ENCODE measurements around the gene SLC5A11.

The SLC5A11 gene

DNA sequence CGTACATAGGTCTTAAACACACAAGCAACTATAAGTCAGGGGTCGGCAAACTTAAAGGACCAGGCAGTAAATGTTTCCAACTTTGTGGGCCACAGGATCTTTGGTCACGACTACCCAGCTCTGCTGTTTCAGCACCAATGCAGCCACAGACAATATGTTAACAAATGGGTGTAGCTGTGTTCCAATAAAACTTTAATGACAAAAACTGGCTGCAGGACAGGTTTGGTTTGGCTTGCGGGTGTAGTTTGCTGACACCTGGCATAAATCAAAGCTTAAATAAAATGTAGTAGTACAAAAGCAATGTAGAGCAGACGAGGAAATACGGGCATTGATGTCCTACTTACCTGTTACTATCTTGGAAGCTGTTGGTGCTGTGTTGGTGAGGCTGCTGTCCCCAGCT is 84.7 kb downstream of the SLC5A11 start:
- no peak for DNase-seq
- peaks cover 0 to 7% of the 10 kb centered on the region in 2 experiments for H3K4me1 ChIP-seq (ENCODE audit: control insufficient read depth in 1 of 2, insufficient read depth in 2 of 2, low read length in 2 of 2)
- no peak overlapping the region for H3K18ac ChIP-seq (ENCODE audit: low read length)
- H3K27ac ChIP-seq (ENCODE audit: low read depth, low read length): no peak overlapping the region
- no peak overlapping the region for H4K91ac ChIP-seq (ENCODE audit: low read depth, low read length)
- H4K8ac ChIP-seq (ENCODE audit: low read depth, low read length): no peak overlapping the region
- no peak overlapping the region for H3K4me3 ChIP-seq (ENCODE audit: low read depth, low read length)
- H3K27me3 ChIP-seq (ENCODE audit: insufficient read depth, low read length): no peaks in the 10 kb centered on the region
- H3K36me3 ChIP-seq (ENCODE audit: control insufficient read depth in 1 of 2, insufficient read depth in 2 of 2, low read length in 2 of 2): peaks cover 25 to 36% of the 10 kb centered on the region in 2 experiments
- WGBS (ENCODE audit: extremely low coverage, insufficient coverage, insufficient read length): no CpG with 5 or more reads among the region's 6 CpGs
- no peak overlapping the region for H3K23ac ChIP-seq (ENCODE audit: low read length)
- H3K79me1 ChIP-seq (ENCODE audit: low read length): no peaks in the 10 kb centered on the region
- H3K9me3 ChIP-seq (ENCODE audit: insufficient read depth, low read depth, low read length): no peaks in the 10 kb centered on the region
- no peak overlapping the region for H2BK5ac ChIP-seq (ENCODE audit: low read depth, low read length, poor library complexity)
- H4K12ac ChIP-seq (ENCODE audit: low read depth, low read length): no peak overlapping the region
- H2BK12ac ChIP-seq (ENCODE audit: low read length): no peak overlapping the region
- H3K4ac ChIP-seq (ENCODE audit: low read depth, low read length): no peak overlapping the region
- no peak overlapping the region for H2BK120ac ChIP-seq (ENCODE audit: insufficient read depth, low read length, poor library complexity)
- no peak overlapping the region for H3K9ac ChIP-seq (ENCODE audit: low read length)
- H3K14ac ChIP-seq (ENCODE audit: low read length): no peak overlapping the region
- no peaks in the 10 kb centered on the region for H3K79me2 ChIP-seq (ENCODE audit: control insufficient read depth, insufficient read depth, low read length, poor library complexity)
- no peak overlapping the region for H2AFZ ChIP-seq (ENCODE audit: insufficient read depth, low read length, poor library complexity)
- no peak overlapping the region for H3K4me2 ChIP-seq (ENCODE audit: low read length)
- H2AK5ac ChIP-seq (ENCODE audit: low read length): no peak overlapping the region

- no CpG with 5 or more reads among the region's 12 CpGs for WGBS (ENCODE audit: extremely low coverage, insufficient coverage, insufficient read length)
- Histone ChIP-seq H3K14ac (ENCODE audit: low read length) (no peak overlapping the region), H3K79me2 (ENCODE audit: control insufficient read depth, insufficient read depth, low read length, poor library complexity) (no peaks in the 10 kb centered on the region)
Observed at GRCh38 chr16:24931091-24931490, 85.3 kb downstream of the SLC5A11 start.

GRCh38 chr16:24935336-24935735 is 89.6 kb downstream of the SLC5A11 start:
- Histone ChIP-seq H2BK120ac (ENCODE audit: insufficient read depth, low read length, poor library complexity) (no peak overlapping the region), H3K79me2 (ENCODE audit: control insufficient read depth, insufficient read depth, low read length, poor library complexity) (no peaks in the 10 kb centered on the region), H2AK5ac (ENCODE audit: low read length) (no peak overlapping the region), H4K91ac (ENCODE audit: low read depth, low read length) (no peak overlapping the region), H3K14ac (ENCODE audit: low read length) (no peak overlapping the region), H4K8ac (ENCODE audit: low read depth, low read length) (no peak overlapping the region), H3K27ac (ENCODE audit: low read depth, low read length) (no peak overlapping the region), H3K36me3 (ENCODE audit: control insufficient read depth in 1 of 2, insufficient read depth in 2 of 2, low read length in 2 of 2) (peaks cover 30 to 50% of the 10 kb centered on the region in 2 experiments), H3K4me1 (ENCODE audit: control insufficient read depth in 1 of 2, insufficient read depth in 2 of 2, low read length in 2 of 2) (peaks cover 0 to 16% of the 10 kb centered on the region in 2 experiments), H4K12ac (ENCODE audit: low read depth, low read length) (no peak overlapping the region), H3K79me1 (ENCODE audit: low read length) (no peaks in the 10 kb centered on the region), H2BK12ac (ENCODE audit: low read length) (no peak overlapping the region), H3K23ac (ENCODE audit: low read length) (no peak overlapping the region), H2BK5ac (ENCODE audit: low read depth, low read length, poor library complexity) (no peak overlapping the region), H3K9me3 (ENCODE audit: insufficient read depth, low read depth, low read length) (no peaks in the 10 kb centered on the region), H2AFZ (ENCODE audit: insufficient read depth, low read length, poor library complexity) (no peak overlapping the region), H3K4me3 (ENCODE audit: low read depth, low read length) (no peak overlapping the region), H3K9ac (ENCODE audit: low read length) (no peak overlapping the region), H3K4ac (ENCODE audit: low read depth, low read length) (no peak overlapping the region), H3K27me3 (ENCODE audit: insufficient read depth, low read length) (no peaks in the 10 kb centered on the region), H3K18ac (ENCODE audit: low read length) (no peak overlapping the region), H3K4me2 (ENCODE audit: low read length) (no peak overlapping the region)
- peak; percentile 93 to 98 for DNase-seq
- no CpG with 5 or more reads among the region's 6 CpGs for WGBS (ENCODE audit: extremely low coverage, insufficient coverage, insufficient read length)

More at GRCh38 chr16:24931091-24931490, 85.3 kb downstream of the SLC5A11 start:
- no peak overlapping the region for H3K4me3 ChIP-seq (ENCODE audit: low read depth, low read length)
- H3K27ac ChIP-seq (ENCODE audit: low read depth, low read length): no peak overlapping the region
- no peaks in the 10 kb centered on the region for H3K9me3 ChIP-seq (ENCODE audit: insufficient read depth, low read depth, low read length)
- no peak overlapping the region for H2AK5ac ChIP-seq (ENCODE audit: low read length)
- no peak overlapping the region for H2AFZ ChIP-seq (ENCODE audit: insufficient read depth, low read length, poor library complexity)
- H3K9ac ChIP-seq (ENCODE audit: low read length): no peak overlapping the region
- no peak overlapping the region for H2BK120ac ChIP-seq (ENCODE audit: insufficient read depth, low read length, poor library complexity)
- H3K79me1 ChIP-seq (ENCODE audit: low read length): no peaks in the 10 kb centered on the region
- H3K18ac ChIP-seq (ENCODE audit: low read length): no peak overlapping the region
- no peak overlapping the region for H4K12ac ChIP-seq (ENCODE audit: low read depth, low read length)
- DNase-seq: no peak
- H3K27me3 ChIP-seq (ENCODE audit: insufficient read depth, low read length): no peaks in the 10 kb centered on the region
- no peak overlapping the region for H4K8ac ChIP-seq (ENCODE audit: low read depth, low read length)
- no peak overlapping the region for H2BK5ac ChIP-seq (ENCODE audit: low read depth, low read length, poor library complexity)
- no peak overlapping the region for H4K91ac ChIP-seq (ENCODE audit: low read depth, low read length)
- H2BK12ac ChIP-seq (ENCODE audit: low read length): no peak overlapping the region
- H3K4ac ChIP-seq (ENCODE audit: low read depth, low read length): no peak overlapping the region
- peaks cover 25 to 36% of the 10 kb centered on the region in 2 experiments for H3K36me3 ChIP-seq (ENCODE audit: control insufficient read depth in 1 of 2, insufficient read depth in 2 of 2, low read length in 2 of 2)
- H3K4me2 ChIP-seq (ENCODE audit: low read length): no peak overlapping the region
- H3K4me1 ChIP-seq (ENCODE audit: control insufficient read depth in 1 of 2, insufficient read depth in 2 of 2, low read length in 2 of 2): peaks cover 0 to 11% of the 10 kb centered on the region in 2 experiments
- H3K23ac ChIP-seq (ENCODE audit: low read length): no peak overlapping the region

DNA sequence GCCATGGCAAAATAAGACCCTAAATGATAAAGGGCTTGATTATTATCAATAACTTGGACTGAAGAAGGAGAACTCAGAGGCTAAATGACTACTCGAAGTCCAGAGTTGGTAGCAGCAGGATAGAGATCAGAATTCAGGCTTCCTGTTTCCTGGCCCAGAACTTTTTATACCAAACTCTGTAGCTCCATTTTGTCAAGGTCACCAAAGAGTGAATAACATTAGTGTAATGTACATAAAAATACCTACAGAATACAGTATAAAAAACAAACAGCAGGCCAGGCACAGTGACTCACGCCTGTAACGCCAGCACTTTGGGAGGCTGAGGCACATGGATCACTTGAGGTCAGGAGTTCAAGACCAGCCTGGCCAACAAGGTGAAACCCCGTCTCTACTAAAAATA is 90.4 kb downstream of the SLC5A11 start:
- Histone ChIP-seq H2AFZ (ENCODE audit: insufficient read depth, low read length, poor library complexity) (no peak overlapping the region), H3K9ac (ENCODE audit: low read length) (no peak overlapping the region), H3K27ac (ENCODE audit: low read depth, low read length) (no peak overlapping the region), H3K4me3 (ENCODE audit: low read depth, low read length) (no peak overlapping the region), H3K4ac (ENCODE audit: low read depth, low read length) (no peak overlapping the region), H2BK12ac (ENCODE audit: low read length) (no peak overlapping the region), H3K4me1 (ENCODE audit: control insufficient read depth in 1 of 2, insufficient read depth in 2 of 2, low read length in 2 of 2) (peaks cover 0 to 16% of the 10 kb centered on the region in 2 experiments), H3K14ac (ENCODE audit: low read length) (no peak overlapping the region), H4K8ac (ENCODE audit: low read depth, low read length) (no peak overlapping the region), H3K9me3 (ENCODE audit: insufficient read depth, low read depth, low read length) (no peaks in the 10 kb centered on the region), H3K23ac (ENCODE audit: low read length) (no peak overlapping the region), H4K12ac (ENCODE audit: low read depth, low read length) (no peak overlapping the region), H3K79me2 (ENCODE audit: control insufficient read depth, insufficient read depth, low read length, poor library complexity) (no peaks in the 10 kb centered on the region), H3K36me3 (ENCODE audit: control insufficient read depth in 1 of 2, insufficient read depth in 2 of 2, low read length in 2 of 2) (peaks cover 26 to 46% of the 10 kb centered on the region in 2 experiments), H4K91ac (ENCODE audit: low read depth, low read length) (no peak overlapping the region), H3K27me3 (ENCODE audit: insufficient read depth, low read length) (no peaks in the 10 kb centered on the region), H2BK120ac (ENCODE audit: insufficient read depth, low read length, poor library complexity) (no peak overlapping the region), H3K18ac (ENCODE audit: low read length) (no peak overlapping the region), H2AK5ac (ENCODE audit: low read length) (no peak overlapping the region), H3K4me2 (ENCODE audit: low read length) (no peak overlapping the region), H3K79me1 (ENCODE audit: low read length) (no peaks in the 10 kb centered on the region), H2BK5ac (ENCODE audit: low read depth, low read length, poor library complexity) (no peak overlapping the region)
- no CpG with 5 or more reads among the region's 4 CpGs for WGBS (ENCODE audit: extremely low coverage, insufficient coverage, insufficient read length)
- DNase-seq: peak in 1 of 2 donors; percentile 21
